B cell (primary cell): ENCODE measurements around the gene CENPO. TPM values are rescaled to one million over a fixed set of nuclear protein-coding genes. Genes with fewer than 3 reads are reported as not detected.
A peak's percentile ranks its signal among the peaks of the same experiment; 100 is the strongest.

ENCODE experiments used
- ATAC-seq: fragments of 200-7000 bp; cut with Tn5 transposase; one replicate; pipeline ENCODE4 v1.10.0; 2021; ENCODE audit warnings: low read depth, mild to moderate bottlenecking, moderate number of reproducible peaks, moderate library complexity
- CTCF ChIA-PET: fragments of 350-600 bp; sonication (Branson Sonifier 250); formaldehyde crosslinking; loops from one replicate; lab custom pipeline; 2021; ENCODE audit warnings: antibody characterized with exemption, inconsistent platforms; lab: Charles Lee
- POLR2A ChIA-PET: fragments of 350-600 bp; sonication (Branson Sonifier 250); formaldehyde crosslinking; loops from one replicate; lab custom pipeline; 2021; ENCODE audit warnings: antibody characterized with exemption; lab: Charles Lee
- DNase-seq: peaks from one replicate; pipeline ENCODE4 v3.0.0; 2013
- H2AFZ ChIP-seq: 2 replicates; pipeline ENCODE4 v1.6.1; 2012; ENCODE audit warnings: mild to moderate bottlenecking, low read depth, low read length; ENCODE audit not compliant: insufficient read depth, poor library complexity, severe bottlenecking
- H3K27ac ChIP-seq, 2 donors: 1 replicate in 1 of 2; 2 replicates in 1 of 2; pipeline ENCODE4 v1.5.1; 2012 to 2013; ENCODE audit warnings: low read length in 2 of 2, mild to moderate bottlenecking in 2 of 2, moderate library complexity in 1 of 2
- H3K27me3 ChIP-seq, 4 experiments: fragments of 200-600 bp in 1 of 4; sonication (generic) in 1 of 4; replicated peaks in 1 of 4; 1 replicate in 2 of 4; 2 replicates in 2 of 4; pipeline versions ENCODE4 v1.6.1 to v1.7.0; 2013 to 2016; ENCODE audit warnings: low read length in 3 of 4, mild to moderate bottlenecking in 2 of 4, mixed read lengths in 1 of 4, moderate library complexity in 1 of 4; ENCODE audit not compliant: insufficient read depth in 4 of 4, control insufficient read depth in 3 of 4; ENCODE audit errors: control extremely low read depth in 1 of 4
- H3K36me3 ChIP-seq, 2 experiments: replicated peaks in 1 of 2; 1 replicate in 1 of 2; 2 replicates in 1 of 2; pipeline versions ENCODE4 v1.6.1 to v1.7.1; 2013; ENCODE audit warnings: low read length in 1 of 2; ENCODE audit not compliant: insufficient read depth in 2 of 2, control insufficient read depth in 1 of 2; ENCODE audit errors: control extremely low read depth in 1 of 2, extremely low read depth in 1 of 2
- H3K4me1 ChIP-seq, 2 donors: fragments of 200-600 bp in 1 of 2; sonication (generic) in 1 of 2; 1 replicate in 1 of 2; 2 replicates in 1 of 2; pipeline versions ENCODE4 v1.5.1 to v1.6.1; 2013 to 2017; ENCODE audit warnings: low read length in 2 of 2; ENCODE audit not compliant: control insufficient read depth in 2 of 2, insufficient read depth in 2 of 2
- H3K4me2 ChIP-seq: replicated peaks from 2 replicates; pipeline ENCODE3; 2012; ENCODE audit warnings: mild to moderate bottlenecking, low read depth, low read length; ENCODE audit not compliant: poor library complexity, severe bottlenecking
- H3K4me3 ChIP-seq, 5 experiments: fragments of 200-600 bp in 1 of 5; sonication (generic) in 1 of 5; 1 replicate in 3 of 5; 2 replicates in 2 of 5; pipeline versions ENCODE4 v1.5.1 to v1.7.0; 2011 to 2016; ENCODE audit warnings: low read length in 4 of 5, mild to moderate bottlenecking in 4 of 5, low read depth in 2 of 5, control low read depth in 1 of 5, moderate library complexity in 1 of 5; ENCODE audit not compliant: insufficient read depth in 1 of 5; ENCODE audit errors: control extremely low read depth in 1 of 5, extremely low read depth in 1 of 5
- H3K79me2 ChIP-seq: fragments of 200-600 bp; sonication (generic); one replicate; pipeline ENCODE4 v1.6.0; 2016; ENCODE audit warnings: low read length; ENCODE audit not compliant: control insufficient read depth, insufficient read depth
- H3K9ac ChIP-seq: fragments of 200-600 bp; sonication (generic); 2 replicates; pipeline ENCODE4 v1.6.1; 2017; ENCODE audit warnings: mild to moderate bottlenecking, low read length, moderate library complexity
- H3K9me3 ChIP-seq, 3 donors: one replicate each; pipeline versions ENCODE4 v1.6.1 to v1.7.1; 2013; ENCODE audit warnings: low read length in 2 of 3; ENCODE audit not compliant: control insufficient read depth in 2 of 3, insufficient read depth in 1 of 3; ENCODE audit errors: control extremely low read depth in 1 of 3
- H4K20me1 ChIP-seq: 2 replicates; pipeline ENCODE4 v1.6.0; 2012; ENCODE audit warnings: mild to moderate bottlenecking, low read length; ENCODE audit not compliant: insufficient read depth, control insufficient read depth, poor library complexity, severe bottlenecking
- H3K27ac Mint-ChIP-seq: one replicate; pipeline ENCODE4 v1.8.0; 2021; ENCODE audit warnings: mixed read lengths
- H3K27me3 Mint-ChIP-seq: one replicate; pipeline ENCODE4 v1.8.0; 2021; ENCODE audit warnings: mixed read lengths
- H3K4me1 Mint-ChIP-seq: one replicate; pipeline ENCODE4 v1.8.0; 2021; ENCODE audit warnings: mixed read lengths
- H3K4me3 Mint-ChIP-seq: one replicate; pipeline ENCODE4 v1.8.0; 2021; ENCODE audit warnings: mixed read lengths
- H3K9me3 Mint-ChIP-seq: one replicate; pipeline ENCODE4 v1.8.0; 2022; ENCODE audit warnings: mixed read lengths; ENCODE audit not compliant: insufficient read depth
- CTCF ChIP-seq: fragments of 200-600 bp; IDR thresholded peaks from one replicate; pipeline ENCODE4 v1.8.0; 2022; ENCODE audit warnings: antibody characterized with exemption, mild to moderate bottlenecking
- EZH2 ChIP-seq: IDR thresholded peaks from 2 replicates; pipeline ENCODE4 v1.6.1; 2012; ENCODE audit warnings: borderline replicate concordance, low read depth, mild to moderate bottlenecking, moderate library complexity, low read length; ENCODE audit not compliant: insufficient read depth, poor library complexity, severe bottlenecking
- WGBS: methylation state at CpG from one replicate; pipeline ENCODE4 v1.1.5; 2013; ENCODE audit warnings: missing lambda C conversion rate; ENCODE audit not compliant: insufficient coverage; 5-methylcytosine and 5-hydroxymethylcytosine counted together
- intact Hi-C: fragments of 100-400 bp; cut with micrococcal nuclease; formaldehyde crosslinking; loops from one replicate; pipeline ENCODE4 v1.10.0; 2022
- polyA plus RNA-seq: library from polyadenylated mRNA; depleted of rRNA; stranded (reverse); fragments of >200 nt; gene quantifications from 2 replicates; pipeline ENCODE4 v1.2.3, GENCODE V29; 2012
- total RNA-seq, 2 donors: library from RNA; stranded (reverse); fragments of 120-200 nt in 1 of 2; gene quantifications; 1 replicate in 1 of 2; 2 replicates in 1 of 2; pipeline versions ENCODE4 v1.2.3 to v1.2.4, GENCODE V29; 2013 to 2022

Gene CENPO
- total and polyA plus RNA-seq, 2 donors (not counting 1 experiment from before 2014, with no cell fraction given) = 4.5 to 10.4 TPM

- H3K4me3 Mint-ChIP-seq = no peak overlapping the region
- H2AFZ ChIP-seq = no peak overlapping the region
- H3K27ac ChIP-seq = no peak overlapping the region
- no peaks in the 10 kb centered on the region for H4K20me1 ChIP-seq
- POLR2A ChIA-PET = no interaction called here
- H3K27me3 Mint-ChIP-seq = no peaks in the 10 kb centered on the region
- no peaks in the 10 kb centered on the region for H3K79me2 ChIP-seq
- TF ChIP-seq CTCF (no peak), EZH2 (no peak)
- no peak overlapping the region for H3K4me2 ChIP-seq
- no peak overlapping the region for H3K9ac ChIP-seq
- no peaks in the 10 kb centered on the region for H3K9me3 ChIP-seq
- H3K4me1 Mint-ChIP-seq = no peaks in the 10 kb centered on the region
- intact Hi-C loops = loop anchor here (5.0 kb wide), 1 partner anchor 299 kb away; no protein-coding TSS in a partner anchor
- CTCF ChIA-PET = interaction anchor here (0.6 to 10.8 kb wide), 36 partner anchors 9 to 1012 kb away, joined by 3 to 267 read pairs (median 3); partner anchors contain the start of gene NCOA1
- peaks cover 1 to 7% of the 10 kb centered on the region in 2 experiments for H3K36me3 ChIP-seq
- DNase-seq (peak; percentile 12), ATAC-seq (no peak)
- no peaks in the 10 kb centered on the region for H3K27me3 ChIP-seq
- 96% methylated on average over 16 of the region's 17 CpGs for WGBS
- H3K4me1 ChIP-seq = peaks cover 0 to 4% of the 10 kb centered on the region in 2 donors
- no peak overlapping the region for H3K27ac Mint-ChIP-seq
- no peaks in the 10 kb centered on the region for H3K9me3 Mint-ChIP-seq
- H3K4me3 ChIP-seq = no peak overlapping the region
These were observed 35.2 kb downstream of the CENPO start for GRCh38 chr2:24828238-24828996.

- no peak overlapping the region for H3K4me3 ChIP-seq
- H3K27ac ChIP-seq = no peak overlapping the region
- ChIA-PET POLR2A (no interaction called here), CTCF (interaction anchor here (0.7 to 10.8 kb wide), 5 partner anchors 299 to 421 kb away, joined by 3 to 267 read pairs (median 4); no protein-coding TSS in a partner anchor)
- no peaks in the 10 kb centered on the region for H3K9me3 ChIP-seq
- H3K27ac Mint-ChIP-seq = no peak overlapping the region
- no peak overlapping the region for H3K4me3 Mint-ChIP-seq
- peaks cover 1 to 11% of the 10 kb centered on the region in 2 experiments for H3K36me3 ChIP-seq
- H3K4me2 ChIP-seq = no peak overlapping the region
- no peak for TF ChIP-seq EZH2
- no peak for TF ChIP-seq CTCF
- no peaks in the 10 kb centered on the region for H3K27me3 ChIP-seq
- DNase-seq (no peak), ATAC-seq (no peak)
- H2AFZ ChIP-seq = no peak overlapping the region
- no peaks in the 10 kb centered on the region for H3K4me1 Mint-ChIP-seq
- H3K9me3 Mint-ChIP-seq = no peaks in the 10 kb centered on the region
- no peak overlapping the region for H3K9ac ChIP-seq
- no peaks in the 10 kb centered on the region for H3K27me3 Mint-ChIP-seq
- peaks cover 0 to 4% of the 10 kb centered on the region in 2 donors for H3K4me1 ChIP-seq
- 97% methylated on average over 4 of the region's 5 CpGs for WGBS
- no peaks in the 10 kb centered on the region for H4K20me1 ChIP-seq
- H3K79me2 ChIP-seq = no peaks in the 10 kb centered on the region
- intact Hi-C loops = no loop called here
These were observed 37.1 kb downstream of the CENPO start for GRCh38 chr2:24830351-24830750.
